Caki2 (cell line): Measurements from ENCODE around the gene POU3F1. TPM values are rescaled to one million over a fixed set of nuclear protein-coding genes. Genes with fewer than 3 reads are reported as not detected.

Experiments
- DNase-seq: peaks from one replicate; pipeline ENCODE4 v3.0.0-alpha.2; 2015; ENCODE audit warnings: low read depth
- in situ Hi-C: cut with HindIII; loops from 2 replicates; pipeline ENCODE4 v1.10.0; 2016; ENCODE audit warnings: low sequenced_read_pairs, low pct_unique_long_range_greater_than_20kb, mixed read lengths
- total RNA-seq: library from RNA; depleted of rRNA; stranded (reverse); fragments of >200 nt; shearing (Covaris generic); gene quantifications from 2 replicates; pipeline ENCODE4 v1.2.3, GENCODE V29; 2014; ENCODE audit warnings: low replicate concordance

The POU3F1 gene
- total RNA-seq, 1 experiment from 2014 or later = not detected

DNA sequence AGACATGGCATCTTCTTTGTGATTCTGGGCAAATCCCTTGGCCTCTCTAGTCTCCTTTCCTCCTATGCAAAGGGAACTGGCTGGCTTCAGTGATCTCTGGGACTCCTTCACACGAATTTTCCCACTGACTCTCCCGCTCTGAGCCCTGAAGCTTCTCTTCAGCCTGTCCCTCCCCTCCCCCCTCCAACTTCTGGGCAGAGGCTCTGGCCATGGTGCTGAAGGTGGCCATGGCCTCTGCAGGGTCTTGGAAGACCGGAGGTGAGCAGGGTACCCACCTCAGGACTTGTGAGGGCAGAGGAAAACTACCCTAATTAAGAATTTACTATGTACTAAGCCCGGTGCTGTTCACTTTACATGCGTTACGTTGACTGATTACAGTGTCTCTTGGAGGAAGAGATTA lies 29.4 kb upstream of the POU3F1 start:
- DNase-seq = peak; percentile 49
- in situ Hi-C loops = no loop called here

- DNase-seq = no peak
- in situ Hi-C loops = no loop called here
Observed at GRCh38 chr1:38075191-38075590, 28.6 kb upstream of the POU3F1 start.

- no peak for DNase-seq
- in situ Hi-C loops = no loop called here
Observed at GRCh38 chr1:38074302-38074677, 27.7 kb upstream of the POU3F1 start.

GRCh38 chr1:38073534-38074301 lies 27.1 kb upstream of the POU3F1 start:
- DNase-seq = no peak
- in situ Hi-C loops = no loop called here

DNA sequence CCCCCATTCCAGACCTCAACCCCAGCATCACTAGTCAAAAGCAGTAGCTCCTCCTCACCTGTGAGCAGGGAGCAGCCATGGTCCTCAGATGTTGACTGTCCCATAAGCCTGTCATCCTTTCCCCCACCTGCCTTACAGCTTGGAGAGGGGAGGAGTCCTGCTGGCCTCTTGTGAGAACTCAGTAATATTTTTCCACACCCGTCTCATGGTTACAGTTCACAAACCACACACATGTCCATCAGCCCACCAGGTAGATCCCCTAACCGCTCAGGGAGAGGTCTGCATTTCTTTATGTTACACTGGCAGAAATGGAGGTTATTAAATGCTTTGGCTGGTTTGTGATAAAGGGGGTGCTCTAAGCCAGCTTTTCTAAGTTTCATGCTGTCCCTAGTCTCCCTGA lies 26.3 kb upstream of the POU3F1 start:
- DNase-seq = no peak
- in situ Hi-C loops = no loop called here

GRCh38 chr1:38071312-38072256 lies 25.0 kb upstream of the POU3F1 start:
- in situ Hi-C loops = no loop called here
- no peak for DNase-seq

DNA sequence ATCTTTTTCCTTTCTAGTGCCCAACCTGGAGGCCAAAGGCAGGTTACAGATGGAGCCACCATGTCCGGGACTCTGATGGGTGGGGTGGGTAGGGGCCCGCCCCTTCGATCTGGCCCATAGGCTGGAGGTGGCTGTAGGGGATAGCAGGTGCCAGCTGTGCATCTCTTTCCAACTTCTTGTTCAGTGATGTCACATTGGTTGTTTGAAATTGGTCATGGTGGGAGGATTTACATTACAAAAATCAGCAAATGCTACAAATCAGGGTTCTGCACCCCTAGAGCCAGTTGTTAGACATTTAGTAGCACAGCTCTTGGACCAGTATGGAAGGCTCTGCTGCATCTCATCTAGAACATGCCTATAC lies 22.4 kb upstream of the POU3F1 start:
- in situ Hi-C loops = no loop called here
- no peak for DNase-seq

DNA sequence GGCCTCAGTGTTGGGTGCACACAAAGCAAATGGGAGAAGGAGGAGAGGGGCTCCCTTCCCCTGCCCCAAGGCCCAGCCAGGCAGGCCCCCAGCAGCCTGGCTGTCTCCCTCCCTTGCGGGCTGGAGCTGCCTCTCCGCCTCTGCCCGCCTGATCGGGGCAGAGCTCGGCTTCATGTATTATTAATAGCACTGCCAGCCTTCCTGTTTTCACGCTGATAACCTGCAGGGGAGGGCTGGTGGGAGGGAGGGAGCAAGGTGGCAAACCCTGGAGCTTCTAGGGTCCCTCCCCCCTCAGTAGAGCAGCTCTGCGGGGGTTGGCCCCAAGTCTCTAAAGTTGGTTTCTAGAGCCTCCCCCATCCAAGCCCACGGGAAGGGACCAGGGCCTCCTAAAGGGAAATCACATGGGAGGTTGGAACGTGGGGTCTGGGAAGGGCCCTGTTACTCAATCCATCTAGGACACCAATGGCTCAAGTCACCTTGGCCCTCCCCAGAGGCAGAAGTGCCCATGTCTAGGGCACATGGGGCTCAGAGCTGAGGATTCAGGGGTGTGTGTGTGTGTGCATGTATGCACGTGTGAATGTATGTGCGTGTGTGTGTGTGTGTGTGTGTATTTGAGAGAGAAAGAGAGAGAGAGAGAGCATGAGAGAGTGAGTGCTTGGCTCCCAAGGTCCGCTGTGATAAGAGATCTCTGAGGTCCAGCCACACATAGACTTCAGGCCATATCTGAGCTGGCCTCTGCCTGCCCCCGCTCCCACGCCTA lies 21.8 kb upstream of the POU3F1 start:
- no peak for DNase-seq
- in situ Hi-C loops = no loop called here

DNA sequence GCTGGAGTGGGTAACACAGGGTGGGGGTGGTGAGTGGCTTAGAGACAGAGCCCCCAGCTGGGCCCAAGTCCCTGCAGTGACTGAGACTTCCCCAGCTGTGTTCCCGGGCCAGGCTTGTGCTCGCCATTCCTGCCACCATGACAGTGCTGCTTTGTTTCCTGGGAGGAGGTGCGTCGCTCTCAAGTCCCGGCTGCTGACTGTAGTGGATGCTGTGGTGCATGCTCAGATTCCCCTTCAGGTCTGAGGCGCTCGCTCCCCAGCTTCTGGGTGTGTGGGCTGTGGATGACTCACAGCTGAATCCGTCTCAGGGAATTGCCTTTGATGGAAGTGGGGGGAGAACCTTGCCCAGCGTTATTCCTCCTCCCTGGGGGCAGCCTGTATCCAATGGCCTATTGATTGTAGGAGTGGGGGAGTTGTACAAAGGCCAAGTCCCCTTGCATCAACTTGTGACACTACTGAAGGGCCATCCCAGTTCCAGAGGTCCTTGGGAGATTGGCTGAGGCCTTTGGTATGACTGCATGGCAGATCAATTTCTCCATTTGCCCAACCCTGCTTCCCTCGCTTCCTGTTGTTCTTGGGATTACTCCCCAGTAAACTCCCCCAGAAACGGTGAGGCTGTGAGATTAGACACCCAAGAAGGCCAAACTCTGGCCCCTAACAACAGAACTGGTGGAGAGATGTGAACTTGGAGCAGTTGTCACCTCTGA lies 17.8 kb upstream of the POU3F1 start:
- no peak for DNase-seq
- in situ Hi-C loops = no loop called here

- in situ Hi-C loops = no loop called here
Observed at GRCh38 chr1:38063616-38064015, 17.0 kb upstream of the POU3F1 start.

DNA sequence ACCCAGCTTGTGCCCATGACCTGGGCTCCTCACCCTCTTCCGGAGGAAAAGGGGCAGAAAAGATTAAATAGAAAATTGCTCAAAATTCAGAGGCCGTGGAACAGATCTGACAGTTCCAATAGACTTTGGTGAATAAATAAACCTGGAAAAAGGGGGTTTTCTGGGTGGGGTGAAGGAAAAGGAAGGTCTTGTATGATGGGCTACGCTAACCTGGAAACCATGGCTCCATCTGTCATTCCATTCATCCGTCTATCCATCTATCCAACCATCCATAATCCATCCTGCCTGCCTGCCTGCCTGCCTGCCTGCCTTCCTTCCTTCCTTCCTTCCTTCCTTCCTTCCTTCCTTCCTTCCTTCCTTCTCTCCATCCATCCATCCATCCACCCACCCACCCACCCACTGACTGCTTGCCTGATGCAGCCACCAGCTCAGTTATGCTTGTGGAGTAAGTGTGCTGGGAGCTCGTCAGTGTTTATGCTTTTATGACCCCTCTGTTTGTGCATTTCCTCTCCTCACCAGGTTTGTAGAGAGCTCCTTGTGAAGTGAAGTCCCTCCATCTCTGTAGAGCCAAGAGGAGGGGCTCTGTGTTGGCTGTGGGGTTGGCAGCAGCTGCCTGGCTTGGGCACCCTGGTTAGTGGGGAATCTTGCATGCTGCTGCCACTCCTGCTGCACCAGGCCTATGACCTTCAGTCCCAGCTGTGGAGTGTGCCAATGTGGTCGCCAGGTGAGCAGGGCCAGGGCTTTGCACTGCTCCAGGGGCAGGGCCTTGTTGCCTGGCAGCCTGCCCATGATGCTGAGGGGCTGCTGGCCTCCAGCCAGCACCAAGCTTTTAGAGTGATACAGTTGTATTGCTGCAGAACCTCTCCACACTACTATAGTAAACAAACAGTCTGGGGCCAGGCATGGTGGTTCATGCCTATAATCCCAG lies 16.0 kb upstream of the POU3F1 start:
- in situ Hi-C loops = no loop called here
- no peak for DNase-seq

More at GRCh38 chr1:38063616-38064015, 17.0 kb upstream of the POU3F1 start:
- DNase-seq = no peak

- DNase-seq = no peak
- in situ Hi-C loops = no loop called here
Observed at GRCh38 chr1:38061883-38062328, 15.3 kb upstream of the POU3F1 start.

DNA sequence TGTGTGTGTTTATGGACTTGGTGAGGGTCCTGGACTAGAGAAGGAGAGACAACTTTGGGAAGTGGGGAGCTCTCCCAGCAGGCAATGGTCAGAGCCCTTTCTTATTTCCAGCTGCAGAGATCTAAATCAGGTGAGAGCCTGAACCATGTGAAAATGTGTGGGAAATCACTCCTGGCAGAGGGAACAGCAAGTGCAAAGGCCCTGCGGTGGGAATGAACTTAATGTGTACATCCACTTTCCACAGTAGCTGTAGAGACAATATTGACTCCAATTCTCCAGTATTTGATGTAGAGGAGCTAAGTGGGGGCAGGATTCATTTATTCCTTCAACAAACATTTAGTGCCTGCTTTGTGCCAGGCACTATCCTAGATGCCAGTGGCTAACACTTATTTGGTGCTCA lies 14.7 kb upstream of the POU3F1 start:
- in situ Hi-C loops = no loop called here

GRCh38 chr1:38060498-38060897 lies 13.9 kb upstream of the POU3F1 start:
- in situ Hi-C loops = no loop called here
- DNase-seq = no peak

More for the DNA sequence above, 14.7 kb upstream of the POU3F1 start:
- no peak for DNase-seq

DNA sequence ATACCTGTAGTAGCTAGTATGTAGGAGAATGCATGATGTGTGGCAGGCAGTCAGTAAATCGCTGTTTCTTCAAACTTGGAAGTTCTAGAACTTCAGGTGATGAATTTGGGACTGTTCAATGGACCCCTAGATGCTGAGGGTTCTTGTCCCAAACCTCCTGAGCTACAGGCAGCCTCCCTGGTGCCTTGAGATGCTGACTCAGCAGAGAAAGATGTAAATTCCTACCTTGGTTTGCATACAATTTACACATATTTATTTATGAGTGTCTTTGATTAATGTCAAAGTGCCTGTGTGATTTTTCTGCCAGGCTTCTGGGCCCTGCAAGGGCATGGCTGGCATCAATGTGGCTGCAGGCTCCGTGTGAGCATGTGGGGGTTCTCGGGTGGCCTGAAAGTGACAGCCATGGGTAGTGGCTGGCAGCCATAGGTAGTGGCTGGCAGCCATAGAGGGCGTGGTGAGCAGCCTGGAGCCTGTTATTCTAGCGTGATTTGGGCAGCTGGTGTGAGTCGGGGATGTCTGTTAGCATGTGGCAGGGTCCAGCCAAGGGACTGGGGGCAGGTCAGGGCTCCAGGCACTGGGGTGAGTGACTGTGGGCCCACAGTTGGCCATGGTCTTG lies 13.2 kb upstream of the POU3F1 start:
- no peak for DNase-seq
- in situ Hi-C loops = no loop called here

DNA sequence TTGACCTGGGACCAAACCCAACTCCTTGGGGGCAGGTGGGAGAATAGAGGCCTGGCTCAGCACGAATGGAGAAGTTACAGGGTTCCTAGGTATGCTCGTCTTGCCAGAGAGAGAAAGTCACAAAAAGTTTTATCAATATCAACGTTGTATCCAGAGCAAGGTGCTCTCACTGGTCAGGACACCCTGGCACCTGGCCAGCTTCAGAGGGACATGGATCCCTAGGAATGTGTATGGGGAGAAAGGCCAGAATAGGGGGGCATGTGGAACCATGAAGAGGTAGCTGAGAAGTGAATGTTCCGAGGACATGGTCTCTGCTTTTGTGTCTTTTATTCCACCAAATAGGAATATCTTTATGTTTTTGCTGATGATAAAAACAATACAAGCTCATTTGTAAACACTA lies 9.4 kb upstream of the POU3F1 start:
- no peak for DNase-seq
- in situ Hi-C loops = no loop called here

DNA sequence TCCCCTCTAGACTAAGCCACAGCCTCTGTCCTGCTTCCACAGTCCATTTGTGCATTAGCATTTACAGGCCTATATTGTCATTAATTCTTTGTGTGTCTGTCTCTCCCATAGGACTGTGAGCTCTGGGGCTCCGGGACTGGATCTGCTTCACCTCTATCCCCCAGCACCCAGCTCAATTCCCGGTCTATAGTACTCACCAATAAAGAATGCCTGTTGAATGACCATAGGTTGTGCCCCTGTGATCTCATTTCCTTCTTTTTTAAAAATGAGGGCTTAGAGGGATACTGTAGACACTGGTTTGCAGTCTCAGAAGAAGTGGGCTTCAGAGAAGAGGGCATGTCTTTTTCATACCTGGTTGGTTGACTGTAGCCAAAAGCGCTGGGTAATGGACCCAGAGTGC lies 8.8 kb upstream of the POU3F1 start:
- in situ Hi-C loops = no loop called here
- DNase-seq = no peak
